Gastroesophageal sphincter (tissue), 3 donors: Measurements from ENCODE around the gene TAS2R39.

Source experiments
- EP300 ChIP-seq: sonication (generic); formaldehyde crosslinking; IDR thresholded peaks from one replicate; pipeline ENCODE4 v1.6.1; 2017; ENCODE audit warnings: antibody characterized with exemption, mild to moderate bottlenecking
- POLR2A ChIP-seq, 2 donors: fragments of 450-650 bp; IDR thresholded peaks; one replicate each; pipeline ENCODE4 v1.6.1; 2017; ENCODE audit warnings: antibody characterized with exemption in 2 of 2, mild to moderate bottlenecking in 2 of 2, moderate library complexity in 1 of 2
- TF ChIP-seq, protein P1 (sequence below), 4 experiments: fragments of 200-600 bp in 2 of 4; fragments of 450-650 bp in 2 of 4; sonication (generic) in 1 of 4; IDR thresholded peaks; one replicate each; pipeline ENCODE4 v1.5.1; 2017 to 2019; ENCODE audit warnings: antibody characterized with exemption in 4 of 4, mild to moderate bottlenecking in 2 of 4, moderate library complexity in 2 of 4

DNA sequence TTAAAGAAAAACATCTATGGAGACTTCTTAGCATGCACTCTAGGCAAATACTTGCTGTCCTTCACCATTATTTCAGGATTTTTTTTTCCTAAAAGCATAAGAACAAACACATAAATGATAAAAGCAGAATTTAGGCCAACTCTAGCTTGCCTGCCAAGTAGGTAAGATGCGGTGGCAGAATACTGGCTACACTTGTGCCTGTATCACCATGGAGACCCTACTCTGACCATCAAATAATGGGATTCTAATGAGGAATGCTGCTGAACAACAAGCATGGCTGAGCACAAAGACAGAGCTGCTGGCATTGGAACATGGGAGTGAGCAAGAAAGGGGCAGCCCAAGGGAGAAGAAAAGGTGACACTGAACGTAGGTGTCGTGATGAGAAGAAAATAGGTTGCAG is 20.2 kb downstream of the TAS2R39 start:
- TF ChIP-seq POLR2A (IDR thresholded peaks at IDR 0.05) (no peak), EP300 (no peak)
- TF ChIP-seq, protein P1, sequence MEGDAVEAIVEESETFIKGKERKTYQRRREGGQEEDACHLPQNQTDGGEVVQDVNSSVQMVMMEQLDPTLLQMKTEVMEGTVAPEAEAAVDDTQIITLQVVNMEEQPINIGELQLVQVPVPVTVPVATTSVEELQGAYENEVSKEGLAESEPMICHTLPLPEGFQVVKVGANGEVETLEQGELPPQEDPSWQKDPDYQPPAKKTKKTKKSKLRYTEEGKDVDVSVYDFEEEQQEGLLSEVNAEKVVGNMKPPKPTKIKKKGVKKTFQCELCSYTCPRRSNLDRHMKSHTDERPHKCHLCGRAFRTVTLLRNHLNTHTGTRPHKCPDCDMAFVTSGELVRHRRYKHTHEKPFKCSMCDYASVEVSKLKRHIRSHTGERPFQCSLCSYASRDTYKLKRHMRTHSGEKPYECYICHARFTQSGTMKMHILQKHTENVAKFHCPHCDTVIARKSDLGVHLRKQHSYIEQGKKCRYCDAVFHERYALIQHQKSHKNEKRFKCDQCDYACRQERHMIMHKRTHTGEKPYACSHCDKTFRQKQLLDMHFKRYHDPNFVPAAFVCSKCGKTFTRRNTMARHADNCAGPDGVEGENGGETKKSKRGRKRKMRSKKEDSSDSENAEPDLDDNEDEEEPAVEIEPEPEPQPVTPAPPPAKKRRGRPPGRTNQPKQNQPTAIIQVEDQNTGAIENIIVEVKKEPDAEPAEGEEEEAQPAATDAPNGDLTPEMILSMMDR (IDR thresholded peaks at IDR 0.05) = no peak
